ENCODE measurements around the gene BTN1A1. TPM values are rescaled to one million over a fixed set of nuclear protein-coding genes. Genes with fewer than 3 reads are reported as not detected.

BTN1A1 gene
- total and polyA plus RNA-seq, 9 of the 15 experiments (the other 6 are each of a cell fraction or from before 2014, with no cell fraction given): 0.01 to 0.15 (median 0.06) TPM; not detected in 4

DNA sequence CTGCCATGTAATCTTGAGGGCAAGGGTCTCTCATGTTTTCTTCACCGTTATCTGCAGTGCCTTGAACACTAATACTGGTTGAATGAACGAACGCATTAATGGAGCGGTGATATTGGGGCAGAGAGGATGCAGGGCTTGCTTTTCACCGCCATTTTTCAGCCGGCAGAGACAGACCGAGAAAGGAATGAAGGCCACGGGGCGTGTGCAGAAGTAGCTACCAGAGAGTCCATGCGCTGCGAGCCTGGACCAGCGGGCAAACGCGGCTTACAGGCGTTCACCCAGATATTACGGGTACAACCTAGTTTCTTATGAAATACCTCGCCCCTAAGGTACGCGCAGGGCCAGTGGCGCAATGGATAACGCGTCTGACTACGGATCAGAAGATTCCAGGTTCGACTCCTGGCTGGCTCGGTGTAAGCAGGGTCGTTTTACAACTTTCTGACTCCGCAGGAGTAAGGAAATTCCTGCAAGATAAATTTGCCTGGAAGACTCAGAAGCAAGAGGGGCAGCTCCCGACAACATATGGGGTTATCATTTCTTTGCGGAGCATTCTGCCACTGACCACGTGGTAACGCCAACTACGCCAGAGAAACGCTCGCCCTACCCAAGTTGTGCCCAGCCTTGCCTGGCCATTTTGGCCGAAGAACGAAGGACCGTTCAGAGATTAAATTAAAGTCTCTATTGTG is 37.2 kb downstream of the BTN1A1 start (continued):
- TF ChIP-seq MEF2D (tag; conservative IDR thresholded peaks at IDR 0.05; ENCODE audit: low read depth) (no peak), EWSR1 (IDR thresholded peaks at IDR 0.05; ENCODE audit: borderline replicate concordance, low read depth, partially characterized antibody) (no peak), LEF1 (IDR thresholded peaks at IDR 0.05) (no peak; the same call in 1 of the 2 replicates), CBX1 (IDR thresholded peaks at IDR 0.05; ENCODE audit: low read depth) (peak; percentile 73; the same call in 1 of the 2 replicates), E2F8 (IDR thresholded peaks at IDR 0.05; ENCODE audit: low read depth, partially characterized antibody) (peak; percentile 57), GTF2A2 (tag; IDR thresholded peaks at IDR 0.05) (no peak), FOXK1 (CRISPR knock-in tag; IDR thresholded peaks at IDR 0.05; ENCODE audit: borderline replicate concordance) (peak; percentile 81), ZNF57 (CRISPR knock-in tag; IDR thresholded peaks at IDR 0.05) (no peak), BCLAF1 (IDR thresholded peaks at IDR 0.05; ENCODE audit: borderline replicate concordance in 1 of 2, control insufficient read depth in 1 of 2, low read depth in 2 of 2, low read length in 1 of 2) (peak in 1 of 2 experiments; percentile 76; a peak in 1 of 4 replicates), ETV6 (IDR thresholded peaks at IDR 0.05; ENCODE audit: borderline replicate concordance in 1 of 2, low read depth in 2 of 2, low read length in 1 of 2) (0 out of 4 replicates have a peak, but pooled peaks of 1 of the 2 experiments have one; percentile 11), ETV6 (CRISPR knock-in tag; IDR thresholded peaks at IDR 0.05; ENCODE audit: borderline replicate concordance) (peak; percentile 78; the same call in 1 of the 2 replicates), FOXK2 (conservative IDR thresholded peaks at IDR 0.05 in 1 of 2, IDR thresholded peaks at IDR 0.05 in 1 of 2; ENCODE audit: low read depth in 2 of 2) (peak in 1 of 2 experiments; percentile 83; a peak in 2 of 4 replicates), THRB (CRISPR knock-in tag; conservative IDR thresholded peaks at IDR 0.05) (peak; percentile 9; the same call in 1 of the 2 replicates), DPF2 (IDR thresholded peaks at IDR 0.05) (peak; percentile 66), NCOR1 (IDR thresholded peaks at IDR 0.05) (0 out of 2 replicates have a peak, but pooled peaks have one; percentile 8), MCM2 (IDR thresholded peaks at IDR 0.05; ENCODE audit: low read depth) (no peak)
- TF ChIP-seq, protein P1, sequence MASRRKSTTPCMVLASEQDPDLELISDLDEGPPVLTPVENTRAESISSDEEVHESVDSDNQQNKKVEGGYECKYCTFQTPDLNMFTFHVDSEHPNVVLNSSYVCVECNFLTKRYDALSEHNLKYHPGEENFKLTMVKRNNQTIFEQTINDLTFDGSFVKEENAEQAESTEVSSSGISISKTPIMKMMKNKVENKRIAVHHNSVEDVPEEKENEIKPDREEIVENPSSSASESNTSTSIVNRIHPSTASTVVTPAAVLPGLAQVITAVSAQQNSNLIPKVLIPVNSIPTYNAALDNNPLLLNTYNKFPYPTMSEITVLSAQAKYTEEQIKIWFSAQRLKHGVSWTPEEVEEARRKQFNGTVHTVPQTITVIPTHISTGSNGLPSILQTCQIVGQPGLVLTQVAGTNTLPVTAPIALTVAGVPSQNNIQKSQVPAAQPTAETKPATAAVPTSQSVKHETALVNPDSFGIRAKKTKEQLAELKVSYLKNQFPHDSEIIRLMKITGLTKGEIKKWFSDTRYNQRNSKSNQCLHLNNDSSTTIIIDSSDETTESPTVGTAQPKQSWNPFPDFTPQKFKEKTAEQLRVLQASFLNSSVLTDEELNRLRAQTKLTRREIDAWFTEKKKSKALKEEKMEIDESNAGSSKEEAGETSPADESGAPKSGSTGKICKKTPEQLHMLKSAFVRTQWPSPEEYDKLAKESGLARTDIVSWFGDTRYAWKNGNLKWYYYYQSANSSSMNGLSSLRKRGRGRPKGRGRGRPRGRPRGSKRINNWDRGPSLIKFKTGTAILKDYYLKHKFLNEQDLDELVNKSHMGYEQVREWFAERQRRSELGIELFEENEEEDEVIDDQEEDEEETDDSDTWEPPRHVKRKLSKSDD (conservative IDR thresholded peaks at IDR 0.05; ENCODE audit: low read length): 0 out of 2 replicates have a peak, but pooled peaks have one; percentile 69
